DND-41 (cell line): Measurements from ENCODE around the gene ADGRG4.

ENCODE experiments used
- CTCF ChIP-seq: IDR thresholded peaks from 2 replicates; pipeline ENCODE4 v1.5.1; 2012; ENCODE audit warnings: borderline replicate concordance, low read length, moderate library complexity, mild to moderate bottlenecking; ENCODE audit not compliant: poor library complexity, severe bottlenecking; ENCODE audit errors: extremely low read depth
- EZH2 ChIP-seq: IDR thresholded peaks from 3 replicates; pipeline ENCODE4 v1.6.1; 2012; ENCODE audit warnings: borderline replicate concordance, low read depth, mild to moderate bottlenecking, moderate library complexity, low read length, inconsistent platforms; ENCODE audit not compliant: severe bottlenecking

GRCh38 chrX:136319600-136319999 lies 18.8 kb downstream of the ADGRG4 start:
- TF ChIP-seq CTCF: no peak
- TF ChIP-seq EZH2: no peak
